Measurements from ENCODE around the gene ENKD1. TPM values are rescaled to one million over a fixed set of nuclear protein-coding genes. Genes with fewer than 3 reads are reported as not detected.

Gene ENKD1
- total and polyA plus RNA-seq, 2 of the 4 experiments (the other 2 are of a cell fraction), result 2.9 to 6.3 TPM

- Histone ChIP-seq H4K91ac (ENCODE audit: insufficient read depth, low read depth, low read length) (no peak overlapping the region), H4K20me1 (ENCODE audit: insufficient read depth, low read length) (peaks cover 14% of the 10 kb centered on the region), H3K4ac (ENCODE audit: low read depth, low read length) (no peak overlapping the region), H4K5ac (ENCODE audit: low read depth, low read length) (no peak overlapping the region), H3K9me3 (ENCODE audit: control insufficient read depth, insufficient read depth, low read length) (no peaks in the 10 kb centered on the region), H2BK15ac (ENCODE audit: low read depth, low read length) (no peak overlapping the region), H2AK5ac (ENCODE audit: low read depth, low read length) (no peak overlapping the region), H2BK120ac (ENCODE audit: low read depth, low read length) (no peak overlapping the region), H3K79me1 (ENCODE audit: low read depth in 1 of 2, low read length in 2 of 2) (peaks cover 6 to 20% of the 10 kb centered on the region in 2 experiments; a peak in 3 of 4 replicates), H3K4me1 (ENCODE audit: control insufficient read depth, insufficient read depth, low read length) (peaks cover 9% of the 10 kb centered on the region; the same call in 1 of the 2 replicates), H2BK5ac (ENCODE audit: low read depth, low read length, poor library complexity, severe bottlenecking) (no peak overlapping the region), H3K9me1 (ENCODE audit: insufficient read depth, low read length) (peaks cover 7% of the 10 kb centered on the region), H3K27me3 (ENCODE audit: control insufficient read depth, insufficient read depth, low read length) (peaks cover 11% of the 10 kb centered on the region), H4K8ac (ENCODE audit: low read depth in 2 of 2, low read length in 2 of 2) (no peak overlapping the region), H3K18ac (ENCODE audit: low read depth, low read length) (no peak overlapping the region), H2AFZ (replicated peaks; ENCODE audit: low read length, poor library complexity) (no peak overlapping the region), H3K4me3 (ENCODE audit: insufficient read depth, low read depth, low read length) (no peak overlapping the region), H3K27ac (ENCODE audit: insufficient read depth, low read length) (no peak overlapping the region), H3K4me2 (ENCODE audit: low read depth, low read length) (no peak overlapping the region), H2BK20ac (ENCODE audit: low read depth, low read length) (no peak overlapping the region), H3K36me3 (ENCODE audit: control insufficient read depth, insufficient read depth, low read length) (0 out of 2 replicates have a peak, but pooled peaks cover 1% of the 10 kb centered on the region), H3K23ac (ENCODE audit: low read depth, low read length) (no peak overlapping the region), H3K56ac (ENCODE audit: extremely low read depth, insufficient read depth, low read length) (no peak overlapping the region), H3K14ac (replicated peaks; ENCODE audit: low read depth, low read length) (no peak overlapping the region), H2AK9ac (replicated peaks; ENCODE audit: low read depth, low read length, poor library complexity) (no peak overlapping the region), H3K9ac (ENCODE audit: low read depth, low read length) (no peak overlapping the region)
- TF ChIP-seq POLR2A (IDR thresholded peaks at IDR 0.05; ENCODE audit: low read depth, low read length) (no peak), MAZ (IDR thresholded peaks at IDR 0.05; ENCODE audit: borderline replicate concordance, low read depth, low read length) (no peak), MXI1 (IDR thresholded peaks at IDR 0.05; ENCODE audit: borderline replicate concordance, low read depth, low read length) (no peak)
- TF ChIP-seq, protein P1, sequence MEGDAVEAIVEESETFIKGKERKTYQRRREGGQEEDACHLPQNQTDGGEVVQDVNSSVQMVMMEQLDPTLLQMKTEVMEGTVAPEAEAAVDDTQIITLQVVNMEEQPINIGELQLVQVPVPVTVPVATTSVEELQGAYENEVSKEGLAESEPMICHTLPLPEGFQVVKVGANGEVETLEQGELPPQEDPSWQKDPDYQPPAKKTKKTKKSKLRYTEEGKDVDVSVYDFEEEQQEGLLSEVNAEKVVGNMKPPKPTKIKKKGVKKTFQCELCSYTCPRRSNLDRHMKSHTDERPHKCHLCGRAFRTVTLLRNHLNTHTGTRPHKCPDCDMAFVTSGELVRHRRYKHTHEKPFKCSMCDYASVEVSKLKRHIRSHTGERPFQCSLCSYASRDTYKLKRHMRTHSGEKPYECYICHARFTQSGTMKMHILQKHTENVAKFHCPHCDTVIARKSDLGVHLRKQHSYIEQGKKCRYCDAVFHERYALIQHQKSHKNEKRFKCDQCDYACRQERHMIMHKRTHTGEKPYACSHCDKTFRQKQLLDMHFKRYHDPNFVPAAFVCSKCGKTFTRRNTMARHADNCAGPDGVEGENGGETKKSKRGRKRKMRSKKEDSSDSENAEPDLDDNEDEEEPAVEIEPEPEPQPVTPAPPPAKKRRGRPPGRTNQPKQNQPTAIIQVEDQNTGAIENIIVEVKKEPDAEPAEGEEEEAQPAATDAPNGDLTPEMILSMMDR (conservative IDR thresholded peaks at IDR 0.05; ENCODE audit: low read depth, low read length), result no peak
- ATAC-seq (ENCODE audit: low read depth) (no peak), DNase-seq (no peak)
- ChIA-PET POLR2A (ENCODE audit: unreplicated experiment) (no interaction called here), CTCF (interaction anchor here (1.1 kb wide), 1 partner anchor 11 kb away, joined by 4 read pairs; the partner anchor contains the start of gene CARMIL2)
- dilution Hi-C loops (cut with HindIII; ENCODE audit: low sequenced_read_pairs, unreplicated experiment) (no loop called here), in situ Hi-C loops (cut with MboI; ENCODE audit: low sequenced_read_pairs) (no loop called here), intact Hi-C loops (cut with micrococcal nuclease) (no loop called here)
- BruUV-seq (replicated peaks), result no TSS peak
- WGBS, 2 experiments (ENCODE audit: extremely low coverage in 2 of 2, insufficient read length in 1 of 2), result no CpG with 5 or more reads among the region's 9 CpGs
Observed at GRCh38 chr16:67656344-67657016, 10.1 kb downstream of the ENKD1 start.
